GM12892 (cell line): Measurements from ENCODE around the gene OR2J2.

Experiments used
- POLR2A ChIP-seq: IDR thresholded peaks from 2 replicates; pipeline ENCODE4 v1.6.1; 2011; ENCODE audit warnings: low read depth, low read length, control low read depth
- POLR2AphosphoS5 ChIP-seq: IDR thresholded peaks from 2 replicates; pipeline ENCODE4 v1.6.1; 2011; ENCODE audit warnings: low read depth, low read length, control low read depth

- no peak for TF ChIP-seq POLR2A
- TF ChIP-seq POLR2AphosphoS5 = no peak
Observed at GRCh38 chr6:29146179-29146578, 24.5 kb upstream of the OR2J2 start.
